Measurements from ENCODE around the gene CNNM2. TPM values are rescaled to one million over a fixed set of nuclear protein-coding genes. Genes with fewer than 3 reads are reported as not detected.
"Not testable (repeated sequence)": the region's sequence is repeated elsewhere in the genome, so short reads cannot be mapped to it uniquely, and the experiment has no call there.

The CNNM2 gene
- total RNA-seq, 4 donors from 2014 or later = 9.9 to 21.0 (median 10.5) TPM

DNA sequence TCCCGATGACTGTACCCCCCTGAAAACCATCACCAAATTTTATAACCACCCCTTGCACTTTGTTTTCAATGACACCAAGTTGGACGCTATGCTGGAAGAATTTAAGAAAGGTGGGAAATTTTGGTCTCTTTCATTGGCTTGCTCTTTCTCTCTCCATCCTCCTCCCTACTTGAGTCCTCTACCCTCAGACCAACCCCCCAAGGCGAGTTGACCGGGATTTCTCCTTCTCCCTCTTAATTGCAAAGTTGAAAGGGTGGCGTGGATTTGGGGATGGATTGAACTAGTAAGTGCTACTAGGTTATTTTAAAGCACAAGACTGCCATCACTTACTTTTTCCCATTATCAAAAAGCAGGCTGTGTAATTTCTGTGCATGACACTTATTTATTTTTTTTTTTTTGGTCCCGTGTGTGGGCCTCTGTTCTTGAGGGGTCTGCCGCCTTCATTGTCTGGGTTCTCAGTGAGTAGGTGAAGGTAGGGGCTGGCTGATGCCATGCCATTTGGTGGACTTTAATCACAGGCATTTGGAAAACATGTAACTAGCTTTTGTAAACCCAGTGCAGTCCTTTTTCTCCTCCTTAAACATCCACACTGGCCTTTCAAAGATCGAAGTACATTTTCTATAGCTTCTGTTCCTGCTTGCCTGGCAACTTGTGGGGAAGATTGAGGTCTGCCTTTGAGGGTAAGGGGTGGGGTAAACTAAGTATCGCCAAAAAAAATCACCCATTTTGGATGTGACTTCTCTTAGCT, 2.1 kb downstream of the CNNM2 start:
- TF ChIP-seq, protein P1, sequence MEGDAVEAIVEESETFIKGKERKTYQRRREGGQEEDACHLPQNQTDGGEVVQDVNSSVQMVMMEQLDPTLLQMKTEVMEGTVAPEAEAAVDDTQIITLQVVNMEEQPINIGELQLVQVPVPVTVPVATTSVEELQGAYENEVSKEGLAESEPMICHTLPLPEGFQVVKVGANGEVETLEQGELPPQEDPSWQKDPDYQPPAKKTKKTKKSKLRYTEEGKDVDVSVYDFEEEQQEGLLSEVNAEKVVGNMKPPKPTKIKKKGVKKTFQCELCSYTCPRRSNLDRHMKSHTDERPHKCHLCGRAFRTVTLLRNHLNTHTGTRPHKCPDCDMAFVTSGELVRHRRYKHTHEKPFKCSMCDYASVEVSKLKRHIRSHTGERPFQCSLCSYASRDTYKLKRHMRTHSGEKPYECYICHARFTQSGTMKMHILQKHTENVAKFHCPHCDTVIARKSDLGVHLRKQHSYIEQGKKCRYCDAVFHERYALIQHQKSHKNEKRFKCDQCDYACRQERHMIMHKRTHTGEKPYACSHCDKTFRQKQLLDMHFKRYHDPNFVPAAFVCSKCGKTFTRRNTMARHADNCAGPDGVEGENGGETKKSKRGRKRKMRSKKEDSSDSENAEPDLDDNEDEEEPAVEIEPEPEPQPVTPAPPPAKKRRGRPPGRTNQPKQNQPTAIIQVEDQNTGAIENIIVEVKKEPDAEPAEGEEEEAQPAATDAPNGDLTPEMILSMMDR (IDR thresholded peaks at IDR 0.05) = no peak
- TF ChIP-seq POLR2A (IDR thresholded peaks at IDR 0.05) (no peak), EP300 (IDR thresholded peaks at IDR 0.05) (no peak)
- DNase-seq (ENCODE audit: low spot score in 2 of 2) = no peak
- peak overlapping the region; percentile 71 to 98 (median 84) for H3K4me3 ChIP-seq
- H3K36me3 ChIP-seq = no peaks in the 10 kb centered on the region
- 39 to 43% methylated on average over 9 of the region's 9 CpGs for WGBS, 2 donors
- no peaks in the 10 kb centered on the region for H3K9me3 ChIP-seq
- H3K27me3 ChIP-seq = no peaks in the 10 kb centered on the region
- H3K27ac ChIP-seq = no peak overlapping the region
- peaks cover 0 to 62% (median 27%) of the 10 kb centered on the region in 4 donors for H3K4me1 ChIP-seq

DNA sequence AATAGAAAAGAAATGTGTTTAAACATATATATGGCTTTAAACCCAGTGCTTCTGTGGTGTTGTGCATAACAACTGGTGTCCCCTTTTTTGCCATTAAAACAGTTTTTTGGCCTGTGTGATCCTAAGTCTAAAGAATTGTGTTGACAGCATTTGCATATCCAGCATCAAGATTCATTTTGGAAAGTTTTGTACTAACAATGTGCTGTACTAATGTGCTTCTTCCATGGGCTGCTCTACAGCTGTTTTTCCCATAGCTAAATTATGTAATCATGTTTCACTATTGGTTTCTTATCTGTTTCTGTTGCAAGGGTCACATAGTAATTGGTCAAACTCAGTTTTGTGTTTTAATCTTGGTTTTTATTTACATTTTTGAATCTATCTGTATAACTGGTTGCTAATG, 5.5 kb downstream of the CNNM2 start:
- Histone ChIP-seq H3K4me1 (peaks cover 0 to 52% (median 22%) of the 10 kb centered on the region in 4 donors), H3K27me3 (no peaks in the 10 kb centered on the region), H3K36me3 (peaks cover 0 to 13% (median 0%) of the 10 kb centered on the region in 3 donors), H3K9me3 (no peaks in the 10 kb centered on the region), H3K4me3 (no peak overlapping the region), H3K27ac (no peak overlapping the region)
- no peak for DNase-seq (ENCODE audit: low spot score in 2 of 2)
- TF ChIP-seq EP300 (IDR thresholded peaks at IDR 0.05) (no peak), POLR2A (IDR thresholded peaks at IDR 0.05) (no peak)
- TF ChIP-seq, protein P1 (IDR thresholded peaks at IDR 0.05) = no peak

DNA sequence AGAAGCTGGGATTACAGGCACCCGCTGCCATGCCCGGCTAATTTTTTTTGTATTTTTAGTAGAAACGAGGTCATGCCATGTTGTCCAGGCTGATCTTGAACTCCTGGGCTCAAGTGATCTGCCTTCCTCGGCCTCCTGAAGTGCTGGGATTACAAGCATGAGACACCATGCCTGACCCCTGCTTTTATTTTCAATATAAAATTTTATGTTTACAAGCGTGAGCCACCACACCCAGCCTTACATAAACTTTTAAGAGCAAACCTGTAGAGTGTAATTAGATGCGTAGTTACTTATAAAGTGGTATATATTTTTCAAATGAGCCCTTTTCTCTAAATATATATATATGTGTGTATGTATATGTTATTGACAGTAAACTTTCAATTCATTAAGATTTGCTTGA, 8.7 kb downstream of the CNNM2 start:
- Histone ChIP-seq H3K27ac (no peak overlapping the region), H3K4me1 (peaks cover 0 to 22% (median 3%) of the 10 kb centered on the region in 4 donors), H3K4me3 (no peak overlapping the region), H3K27me3 (no peaks in the 10 kb centered on the region), H3K9me3 (peaks cover 0 to 2% (median 0%) of the 10 kb centered on the region in 4 donors), H3K36me3 (peaks cover 0 to 28% (median 0%) of the 10 kb centered on the region in 3 donors)
- no peak for DNase-seq (ENCODE audit: low spot score in 2 of 2)
- no peak for TF ChIP-seq POLR2A (IDR thresholded peaks at IDR 0.05)
- no peak for TF ChIP-seq EP300 (IDR thresholded peaks at IDR 0.05)
- TF ChIP-seq, protein P1 (IDR thresholded peaks at IDR 0.05) = no peak
- WGBS, 2 donors = 87 to 88% methylated on average over 6 of the region's 6 CpGs

DNA sequence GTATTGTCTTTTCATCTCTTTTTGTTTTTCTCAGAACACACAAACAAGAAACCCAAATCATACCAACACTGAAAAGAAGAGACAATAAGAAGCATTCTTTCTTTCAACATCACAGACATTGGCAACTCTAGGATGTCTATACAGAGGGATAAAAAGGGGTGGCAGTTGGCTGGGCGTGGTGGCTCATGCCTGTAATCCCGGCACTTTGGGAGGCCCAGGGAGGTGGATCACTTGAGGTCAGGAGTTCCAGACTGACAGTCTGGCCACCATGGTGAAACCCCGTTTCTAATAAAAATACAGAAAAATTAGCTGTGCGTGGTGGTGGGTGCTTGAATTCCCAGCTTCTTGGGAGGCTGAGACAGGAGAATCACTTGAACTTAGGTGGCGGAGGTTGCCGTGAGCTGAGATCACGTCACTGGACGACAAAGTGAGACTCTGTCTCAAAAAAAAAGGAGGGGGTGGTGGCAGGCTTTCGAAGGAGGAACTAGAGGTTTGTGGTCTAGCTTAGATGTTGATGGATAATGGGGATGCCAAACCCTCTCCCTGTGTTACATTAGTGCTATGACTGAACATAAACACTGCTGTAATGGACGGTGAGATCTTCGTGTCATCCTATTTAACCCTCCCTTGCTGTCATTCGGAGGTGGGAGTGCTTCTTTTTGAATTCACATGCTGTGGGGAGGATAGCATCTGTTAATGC, 9.4 kb downstream of the CNNM2 start:
- Histone ChIP-seq H3K36me3 (peaks cover 0 to 28% (median 0%) of the 10 kb centered on the region in 3 donors), H3K27me3 (no peaks in the 10 kb centered on the region), H3K4me3 (no peak overlapping the region), H3K27ac (no peak overlapping the region), H3K9me3 (peaks cover 0 to 2% (median 0%) of the 10 kb centered on the region in 4 donors), H3K4me1 (peaks cover 0 to 15% (median 3%) of the 10 kb centered on the region in 4 donors)
- WGBS, 2 donors = 81 to 83% methylated on average over 12 of the region's 12 CpGs
- TF ChIP-seq, protein P1 (IDR thresholded peaks at IDR 0.05) = no peak
- no peak for TF ChIP-seq EP300 (IDR thresholded peaks at IDR 0.05)
- no peak for DNase-seq (ENCODE audit: low spot score in 2 of 2)

DNA sequence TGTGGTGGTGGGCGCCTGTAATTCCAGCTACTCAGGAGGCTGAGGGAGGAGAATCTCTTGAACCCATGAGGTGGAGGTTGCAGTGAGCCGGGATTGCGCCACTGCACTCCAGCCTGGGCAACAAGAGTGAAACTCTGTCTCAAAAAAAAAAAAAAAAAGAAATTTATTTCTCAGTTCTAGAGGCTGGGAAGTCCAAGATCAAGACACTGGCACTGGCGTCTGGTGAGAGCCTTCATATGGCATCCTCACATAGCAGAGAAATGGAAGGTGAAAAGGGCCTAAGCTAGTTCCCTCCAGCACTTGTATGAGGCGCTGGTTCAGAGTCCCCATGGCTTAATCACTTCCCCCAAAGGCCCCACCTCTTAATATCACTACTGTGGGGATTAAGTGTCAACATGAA, 10.3 kb downstream of the CNNM2 start:
- H3K4me1 ChIP-seq; H3K27me3 ChIP-seq; H3K9me3 ChIP-seq; H3K27ac ChIP-seq; DNase-seq (ENCODE audit: low spot score in 2 of 2); H3K4me3 ChIP-seq: not testable (repeated sequence)
- WGBS, 2 donors = 84 to 97% methylated on average over 5 of the region's 5 CpGs
- peaks cover 0 to 28% (median 0%) of the 10 kb centered on the region in 3 donors for H3K36me3 ChIP-seq
